HG03565 (cell line): Measurements from ENCODE around the gene ZEB2.
"Not testable (repeated sequence)": the region's sequence is repeated elsewhere in the genome, so short reads cannot be mapped to it uniquely, and the experiment has no call there.

Experiments used
- ATAC-seq: cut with Tn5 transposase; IDR thresholded peaks from one replicate; pipeline ENCODE4 v1.9.1; 2021; ENCODE audit warnings: mild to moderate bottlenecking, moderate library complexity; ENCODE audit not compliant: unreplicated experiment

ZEB2 gene

DNA sequence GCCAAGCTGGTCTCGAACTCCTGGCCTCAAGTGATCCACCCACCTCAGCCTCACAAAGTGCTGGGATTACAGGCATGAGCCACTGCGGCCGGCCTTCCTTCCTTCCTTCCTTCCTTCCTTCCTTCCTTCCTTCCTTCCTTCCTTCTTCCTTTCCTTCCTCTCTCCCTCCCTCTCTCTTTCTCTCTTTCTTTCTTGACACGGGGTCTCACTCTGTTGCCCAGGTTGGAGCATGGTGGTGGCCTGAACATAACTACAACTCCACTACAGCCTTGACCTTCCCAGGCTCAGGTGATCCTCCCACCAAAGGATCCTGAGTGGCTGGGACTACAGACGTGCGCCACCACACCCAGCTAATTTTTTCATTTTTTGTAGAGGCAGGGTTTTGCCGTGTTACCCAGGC lies 155.7 kb downstream of the ZEB2 start:
- ATAC-seq, result not testable (repeated sequence)

DNA sequence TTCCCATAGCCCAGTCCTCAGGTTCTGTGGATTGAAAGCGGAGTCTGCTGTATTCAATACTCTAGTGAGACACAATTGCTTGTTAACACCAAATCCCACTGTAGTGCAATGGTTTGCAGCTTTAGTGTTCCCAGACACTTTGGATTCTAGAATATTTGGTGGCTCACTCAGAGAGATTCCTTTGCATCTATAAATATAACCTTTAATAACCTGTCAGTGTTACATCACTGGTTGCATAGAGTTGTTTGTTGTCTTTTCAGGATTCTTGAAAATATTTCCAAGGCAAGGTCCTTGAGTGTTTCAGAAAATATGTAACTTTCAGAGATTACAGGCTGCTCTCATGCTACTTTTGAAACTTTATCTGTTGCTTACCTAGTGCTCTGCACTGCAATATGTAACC lies 157.5 kb downstream of the ZEB2 start:
- no peak for ATAC-seq

DNA sequence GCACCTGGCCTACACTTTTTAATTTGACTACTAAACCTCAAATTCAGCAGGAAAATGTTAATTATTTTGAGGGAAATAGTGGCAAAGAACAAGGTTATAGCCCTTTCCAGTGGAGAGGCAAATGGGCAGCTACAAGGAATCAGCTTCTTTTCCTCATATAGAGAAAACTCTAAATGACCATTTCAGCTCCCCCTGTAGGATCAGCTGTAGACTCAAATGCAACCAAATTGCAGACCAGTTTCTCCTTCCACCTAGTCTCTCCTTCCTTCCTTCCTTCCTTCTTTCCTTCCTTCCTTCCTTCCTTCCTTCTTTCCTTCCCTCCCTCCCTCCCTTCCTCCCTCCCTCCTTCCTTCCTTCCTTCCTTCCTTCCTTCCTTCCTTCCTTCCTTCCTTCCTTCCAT lies 158.2 kb downstream of the ZEB2 start:
- ATAC-seq, result no peak

DNA sequence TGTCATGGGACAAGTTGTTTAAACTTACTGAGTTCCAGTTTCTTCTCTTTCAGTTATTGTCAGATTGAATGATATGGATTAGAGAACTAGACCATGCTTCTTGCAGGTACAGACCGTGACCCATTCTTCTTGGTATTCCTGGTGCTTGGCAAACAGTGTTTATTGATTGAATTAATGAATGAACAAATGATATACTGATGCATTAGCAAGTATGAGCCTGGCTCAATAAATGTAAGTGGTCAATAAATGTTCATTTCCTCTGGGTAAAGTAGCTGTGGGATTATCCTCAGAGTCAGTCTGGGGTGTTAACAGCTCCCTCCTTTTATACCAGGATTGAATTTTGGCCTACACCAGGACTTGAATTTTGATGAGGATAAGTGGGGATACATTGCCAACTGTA lies 160.2 kb downstream of the ZEB2 start:
- ATAC-seq, result no peak

DNA sequence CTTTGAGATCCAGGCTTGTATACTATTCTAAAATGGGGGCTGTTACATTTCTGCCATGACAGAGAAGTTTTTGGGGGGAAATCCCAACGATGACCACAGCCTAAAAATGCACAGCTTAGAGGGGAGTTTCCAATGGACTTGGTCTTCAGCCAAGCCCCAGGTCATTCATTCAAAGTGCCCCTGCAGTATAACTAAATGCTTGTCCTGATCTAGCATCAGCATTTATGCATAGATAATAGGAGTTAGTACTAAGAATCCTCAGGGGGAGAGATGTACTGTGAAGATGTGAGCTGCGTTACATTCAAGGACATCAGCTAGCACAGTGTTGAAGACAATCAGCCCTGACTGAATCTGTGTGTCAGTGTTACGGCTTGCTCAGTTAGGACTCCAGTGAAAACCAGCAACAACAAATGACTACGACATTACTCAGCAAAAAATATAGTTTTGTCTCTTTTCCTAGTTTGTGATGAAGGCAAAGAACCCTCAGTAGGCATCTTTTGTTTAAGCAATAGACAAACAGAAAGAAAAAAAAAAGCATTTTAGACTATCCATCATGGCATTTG lies 160.9 kb downstream of the ZEB2 start:
- peak; percentile 53 for ATAC-seq

DNA sequence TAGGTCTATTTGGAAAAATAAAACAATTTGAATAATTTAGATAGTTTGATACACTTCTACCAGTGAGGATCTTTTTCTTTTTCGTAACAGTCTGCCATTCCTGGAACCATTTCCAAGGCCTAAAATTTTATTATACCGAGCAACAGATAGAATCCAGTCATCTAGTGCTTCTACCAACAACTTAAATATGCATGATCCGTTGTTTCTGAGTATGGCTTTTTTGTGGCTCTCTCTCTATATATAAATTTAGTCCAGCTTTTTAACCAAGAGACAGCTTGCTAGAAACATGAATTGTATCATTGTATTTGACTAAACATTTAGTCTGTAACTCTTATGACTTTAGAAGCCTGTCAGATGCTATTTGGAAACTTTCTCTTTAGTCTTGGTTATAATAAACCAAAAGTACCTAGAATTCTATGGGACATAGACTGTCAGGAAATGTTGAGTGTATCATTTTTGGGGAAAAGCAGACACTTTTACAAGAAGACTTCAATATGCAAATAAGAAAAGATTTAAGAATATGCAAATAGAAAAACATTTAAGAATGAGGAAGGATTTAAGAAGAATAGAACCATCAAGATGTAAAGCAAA lies 161.4 kb downstream of the ZEB2 start:
- ATAC-seq, result peak; percentile 1

DNA sequence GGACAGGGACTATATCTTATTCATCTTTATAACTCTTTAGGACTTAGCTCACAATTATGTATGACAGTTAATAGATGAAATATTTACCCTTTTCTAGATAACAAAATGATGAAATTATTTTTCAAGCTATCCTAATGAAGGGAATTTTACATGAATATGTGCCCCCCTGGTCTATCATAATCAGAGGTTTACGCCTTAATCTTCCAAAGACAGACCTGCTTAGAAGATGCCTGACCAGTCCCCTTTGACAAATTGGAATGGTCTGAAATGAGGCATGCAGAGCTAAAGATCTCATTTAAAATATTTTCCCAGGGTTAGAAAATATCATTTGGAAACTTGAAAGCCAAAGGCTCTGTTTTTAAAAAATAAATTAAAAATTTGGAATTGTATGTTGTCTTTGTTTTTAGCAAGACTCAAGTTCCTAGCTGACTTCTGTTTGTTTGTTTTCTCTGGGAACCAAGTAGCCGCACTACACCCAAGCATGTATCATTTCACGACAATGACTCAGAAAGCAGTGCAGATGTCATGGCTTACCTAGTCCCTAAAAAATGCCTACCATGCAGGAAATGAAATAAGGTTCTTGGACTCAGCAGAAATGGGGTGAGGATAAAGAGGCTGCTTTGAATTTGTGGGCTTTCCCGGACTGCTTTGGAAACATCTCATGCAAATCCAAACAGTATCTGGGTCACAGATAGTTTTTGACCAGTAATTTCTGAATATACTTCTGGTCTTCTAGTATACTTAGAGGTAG lies 162.1 kb downstream of the ZEB2 start:
- peak; percentile 69 for ATAC-seq

DNA sequence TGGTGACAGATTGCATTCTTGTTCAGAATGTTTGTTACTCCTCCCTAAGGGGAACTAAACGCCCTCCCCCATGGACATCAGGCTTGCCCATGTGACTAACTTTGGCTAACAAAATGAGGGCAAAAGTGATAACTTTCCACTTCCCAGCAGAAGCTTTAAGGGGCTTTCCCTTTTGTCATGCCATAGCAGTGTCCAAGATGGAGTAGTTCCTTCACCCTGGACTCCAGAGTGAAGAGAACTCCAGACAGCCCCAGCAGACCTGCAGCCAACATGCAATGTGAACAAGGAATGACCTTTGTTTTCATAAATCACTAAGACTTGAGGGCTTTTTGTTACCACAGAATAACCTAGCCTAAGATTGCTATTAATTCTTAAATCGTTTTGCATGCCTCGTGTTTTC lies 163.5 kb downstream of the ZEB2 start:
- no peak for ATAC-seq

DNA sequence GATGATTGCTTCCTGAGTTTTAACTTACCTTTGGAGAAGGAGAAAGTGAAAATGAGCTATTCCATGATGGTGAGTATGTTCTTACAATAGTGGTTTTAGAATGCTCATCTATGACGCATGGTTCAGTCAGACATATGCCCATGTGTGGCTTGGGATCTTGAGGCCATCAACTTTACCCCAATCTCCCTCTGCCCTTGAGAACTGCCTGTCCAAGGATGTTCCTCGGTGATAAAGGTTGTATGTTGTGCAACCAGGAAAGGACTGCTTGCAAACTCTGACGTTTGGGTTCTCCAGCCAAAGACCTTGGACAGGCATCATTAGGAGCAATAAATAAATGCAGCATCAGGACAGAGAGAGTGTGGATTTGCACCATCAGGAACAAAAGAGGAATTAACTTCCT lies 165.0 kb downstream of the ZEB2 start:
- ATAC-seq, result no peak

DNA sequence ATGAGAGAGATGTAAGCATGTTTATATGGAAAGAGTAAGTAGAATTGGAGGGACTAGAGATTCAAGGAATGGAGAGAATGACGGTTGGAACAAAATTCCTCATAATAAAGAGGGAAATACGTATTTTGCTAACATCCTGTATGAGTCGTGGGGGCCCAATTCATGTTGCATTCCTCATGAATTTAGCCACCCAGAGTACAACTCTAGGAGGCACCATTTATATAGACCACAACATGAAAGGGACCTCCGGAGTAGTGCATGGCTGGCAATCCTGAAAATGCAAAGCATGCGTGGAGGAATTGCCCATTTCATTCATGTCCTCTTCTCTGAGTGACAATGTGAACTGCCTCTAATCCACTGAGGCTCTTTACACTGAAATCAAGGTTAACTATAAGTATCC lies 168.2 kb downstream of the ZEB2 start:
- no peak for ATAC-seq

DNA sequence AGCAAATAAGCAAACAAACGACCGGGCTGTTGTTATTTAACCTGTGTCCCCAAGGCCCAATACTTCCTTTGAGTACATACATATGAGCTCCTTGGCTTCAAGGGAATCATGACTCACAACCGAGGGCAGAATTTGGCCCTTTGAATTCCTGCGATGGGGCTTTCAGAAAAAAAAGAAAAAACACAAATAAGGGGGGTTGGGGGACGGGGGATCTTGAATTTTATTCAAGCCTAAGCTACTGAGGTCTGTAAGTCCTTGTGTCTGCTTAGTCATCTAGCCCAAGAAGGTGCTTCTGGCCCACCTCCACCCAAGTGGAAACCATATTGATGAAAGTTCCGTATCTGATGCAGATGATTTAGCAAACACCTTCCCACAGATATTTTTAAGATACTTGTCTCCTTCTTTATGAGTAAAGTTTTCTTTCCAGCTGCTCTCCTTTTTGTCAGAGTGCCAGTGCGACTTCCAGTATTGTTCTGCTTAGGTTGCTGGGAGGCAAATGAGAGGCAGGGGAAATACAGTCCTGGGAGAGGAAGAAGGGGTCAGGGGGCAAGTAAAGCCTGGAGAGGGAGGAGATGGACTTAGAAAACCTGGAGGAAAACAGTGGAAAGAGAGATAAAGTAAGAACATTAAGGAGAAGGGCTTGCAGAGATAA lies 169.6 kb downstream of the ZEB2 start:
- no peak for ATAC-seq

DNA sequence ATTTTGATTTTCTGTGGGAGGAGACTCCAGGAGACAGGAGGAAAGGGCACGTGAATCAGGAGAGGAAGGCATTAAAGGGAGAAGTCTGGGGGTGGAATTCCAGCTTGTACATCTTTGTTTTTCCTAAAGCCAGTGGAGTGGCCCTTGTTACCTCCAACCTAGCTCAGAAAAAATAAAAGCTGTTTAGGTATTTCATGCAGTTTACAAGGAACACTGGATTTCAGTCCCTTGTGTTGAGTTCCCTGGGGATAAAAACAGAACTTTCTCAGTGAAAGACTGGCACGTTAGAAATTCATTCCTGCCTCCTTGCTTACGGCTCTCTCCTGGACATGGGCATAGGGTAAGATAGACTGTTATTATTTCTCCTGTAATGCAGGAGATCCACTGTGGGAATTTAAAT lies 170.2 kb downstream of the ZEB2 start:
- ATAC-seq, result no peak

DNA sequence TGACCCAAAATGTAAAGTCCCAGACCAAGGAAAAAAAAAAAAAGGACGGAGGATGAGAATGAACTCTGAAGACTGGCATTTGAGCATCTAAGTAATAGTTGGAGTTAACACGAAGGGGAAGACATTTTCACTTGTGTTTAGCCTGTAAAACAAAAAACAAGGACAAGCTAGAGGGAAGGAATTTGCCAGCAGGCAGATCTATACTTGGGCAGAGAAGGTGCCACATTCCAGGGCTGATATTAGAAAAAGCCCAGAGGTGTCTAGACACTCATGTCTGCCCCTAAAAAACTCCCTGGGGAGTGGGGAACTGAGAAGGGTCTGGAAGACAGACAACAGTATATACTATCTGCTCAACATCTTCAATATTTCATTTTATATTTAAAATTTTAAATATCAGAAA lies 171.1 kb downstream of the ZEB2 start:
- no peak for ATAC-seq

DNA sequence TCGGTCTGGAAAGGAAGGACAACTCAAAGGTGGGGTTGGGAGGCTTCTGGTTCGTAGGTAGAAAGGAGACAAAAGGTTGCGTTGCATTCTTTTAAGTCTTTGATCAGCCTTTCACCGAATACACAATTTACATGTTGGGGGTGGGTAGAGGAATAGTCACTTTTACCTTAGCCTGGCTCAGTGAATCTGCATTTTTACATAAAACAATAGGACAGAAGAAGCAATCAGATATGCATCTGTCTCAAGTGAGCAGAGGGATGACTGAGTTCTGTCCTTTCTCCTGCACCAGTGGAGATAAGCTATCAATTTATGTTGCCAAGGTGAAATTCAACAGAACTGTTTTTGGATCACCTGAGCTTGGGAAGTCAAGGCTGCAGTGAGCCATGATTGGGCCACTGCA lies 173.7 kb downstream of the ZEB2 start:
- ATAC-seq, result no peak

DNA sequence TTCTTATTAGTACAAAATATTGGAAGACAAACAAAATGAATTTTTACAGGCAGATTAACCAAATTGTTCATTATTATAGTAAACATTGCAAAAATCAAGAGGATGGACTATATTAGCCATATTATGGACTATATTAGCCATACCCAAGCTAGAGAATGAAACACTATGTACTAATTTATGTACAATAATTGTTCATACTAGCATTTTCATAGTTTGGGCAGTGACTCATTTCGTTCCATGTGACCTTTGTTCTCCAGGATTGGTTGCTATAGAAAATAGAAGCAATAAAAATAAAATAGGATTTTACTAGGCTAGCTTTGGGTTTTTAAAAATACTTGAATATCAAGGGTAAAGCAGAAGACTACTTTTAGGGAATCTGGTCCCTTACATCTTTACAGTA lies 176.8 kb downstream of the ZEB2 start:
- ATAC-seq, result no peak

DNA sequence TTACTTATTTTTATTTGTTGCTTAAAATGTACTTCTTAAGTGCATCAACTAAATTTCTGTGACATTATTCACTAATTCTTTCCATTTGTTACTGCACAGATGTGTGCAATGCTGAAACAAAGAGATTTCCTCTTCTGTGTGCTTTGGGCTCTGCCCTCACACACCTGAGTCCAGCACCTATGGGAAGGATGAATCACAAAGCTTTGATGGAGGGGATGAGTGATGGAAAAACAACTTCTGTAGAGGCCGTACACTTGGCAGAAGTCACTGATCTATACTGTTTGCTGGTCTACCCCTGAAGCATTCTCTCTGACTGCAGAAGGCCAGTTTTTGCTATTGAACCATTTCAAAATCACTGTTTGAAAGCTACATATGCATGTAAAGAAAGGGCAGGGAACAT lies 178.4 kb downstream of the ZEB2 start:
- no peak for ATAC-seq

DNA sequence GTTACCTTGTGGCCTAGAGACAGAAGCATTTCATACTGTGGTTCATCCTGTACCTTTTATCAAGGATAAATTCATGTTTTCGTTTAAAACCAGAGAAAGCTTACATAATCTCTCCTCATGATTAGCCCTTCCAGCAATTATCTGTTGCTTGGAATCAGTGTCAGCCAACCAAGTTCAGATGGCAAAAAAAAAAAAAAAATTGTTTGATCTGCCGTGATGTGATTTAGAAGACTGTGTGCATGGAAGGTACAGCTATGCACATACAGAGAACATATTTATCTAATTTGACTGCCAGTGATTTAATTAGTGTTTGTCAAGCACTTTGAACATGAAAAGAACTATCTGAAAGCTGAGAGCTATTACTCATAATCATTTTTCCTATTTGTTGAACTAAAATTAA lies 180.9 kb downstream of the ZEB2 start:
- ATAC-seq, result no peak

DNA sequence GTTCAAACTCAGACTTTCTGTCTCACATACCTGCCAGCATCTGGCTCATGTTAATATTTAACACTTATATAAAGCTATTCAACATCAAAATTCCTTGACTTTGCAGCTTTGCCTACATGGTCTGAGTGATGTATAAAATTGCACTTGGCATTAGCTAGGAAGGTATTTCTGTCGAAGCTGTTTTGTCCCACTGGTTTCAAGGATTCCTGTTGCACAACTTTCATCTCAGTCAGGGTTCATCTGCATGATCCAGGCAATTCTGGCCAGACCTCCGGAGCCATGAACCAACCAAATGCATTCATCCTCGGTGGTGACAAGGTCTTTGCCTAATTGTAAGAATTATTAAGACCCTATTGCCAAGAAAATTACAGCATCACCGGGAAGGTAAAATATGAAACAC lies 185.4 kb downstream of the ZEB2 start:
- ATAC-seq, result no peak
